CD4-positive, alpha-beta T cell treated with Interferon alpha-2 for 1 hour (primary cell): Measurements from ENCODE around the gene NUP85.
"Not testable (repeated sequence)": the region's sequence is repeated elsewhere in the genome, so short reads cannot be mapped to it uniquely, and the experiment has no call there.

Experiments
- DNase-seq, 2 donors: peaks; one replicate each; pipeline ENCODE4 v3.0.0-alpha.2; 2020 to 2022

Gene NUP85, protein sequence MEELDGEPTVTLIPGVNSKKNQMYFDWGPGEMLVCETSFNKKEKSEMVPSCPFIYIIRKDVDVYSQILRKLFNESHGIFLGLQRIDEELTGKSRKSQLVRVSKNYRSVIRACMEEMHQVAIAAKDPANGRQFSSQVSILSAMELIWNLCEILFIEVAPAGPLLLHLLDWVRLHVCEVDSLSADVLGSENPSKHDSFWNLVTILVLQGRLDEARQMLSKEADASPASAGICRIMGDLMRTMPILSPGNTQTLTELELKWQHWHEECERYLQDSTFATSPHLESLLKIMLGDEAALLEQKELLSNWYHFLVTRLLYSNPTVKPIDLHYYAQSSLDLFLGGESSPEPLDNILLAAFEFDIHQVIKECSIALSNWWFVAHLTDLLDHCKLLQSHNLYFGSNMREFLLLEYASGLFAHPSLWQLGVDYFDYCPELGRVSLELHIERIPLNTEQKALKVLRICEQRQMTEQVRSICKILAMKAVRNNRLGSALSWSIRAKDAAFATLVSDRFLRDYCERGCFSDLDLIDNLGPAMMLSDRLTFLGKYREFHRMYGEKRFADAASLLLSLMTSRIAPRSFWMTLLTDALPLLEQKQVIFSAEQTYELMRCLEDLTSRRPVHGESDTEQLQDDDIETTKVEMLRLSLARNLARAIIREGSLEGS

DNA sequence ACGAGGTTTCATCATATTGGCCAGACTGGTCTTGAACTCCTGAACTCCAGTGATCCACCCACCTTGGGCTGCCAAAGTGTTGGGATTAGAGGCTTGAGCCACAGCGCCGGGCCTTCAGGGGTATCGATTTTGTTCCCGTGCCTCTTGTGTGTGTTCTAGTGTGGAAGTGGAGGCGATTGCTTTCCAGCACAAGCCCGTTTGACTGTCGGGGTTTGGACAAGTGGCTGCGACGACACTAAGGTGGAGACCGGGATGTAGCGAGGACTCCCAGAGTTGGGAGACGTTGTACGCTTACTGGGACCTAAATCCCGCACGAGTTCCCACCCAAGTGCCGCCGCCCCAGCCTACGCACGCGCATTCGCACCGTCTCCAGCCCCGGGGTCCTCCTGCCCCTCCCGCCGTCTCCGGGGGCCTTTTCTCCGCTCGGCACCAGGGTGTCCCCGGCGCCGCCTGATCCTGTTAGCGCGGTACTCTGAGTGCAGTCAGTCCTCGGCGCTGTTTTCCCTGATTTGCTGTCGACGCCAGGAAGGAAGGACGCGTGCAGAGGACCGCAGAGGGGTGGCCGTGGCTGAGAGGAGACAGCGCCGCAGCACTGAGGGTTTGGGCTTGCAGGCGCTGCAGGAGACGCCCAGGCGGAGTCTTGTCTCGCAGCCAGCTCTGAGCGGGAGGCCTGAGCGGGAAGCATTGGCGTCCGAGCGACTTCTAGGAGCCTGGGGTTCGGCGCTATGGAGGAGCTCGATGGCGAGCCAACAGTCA lies at the start of gene NUP85:
Gene NUP85 (plus strand): TSS at position 643 of the 756 bp plus-strand sequence. CDS start 83 bp downstream, at position 726.
- peak; percentile 87 to 91 for DNase-seq

GRCh38 chr17:75158480-75158879 lies 47.0 kb upstream of the NUP85 start:
- not testable (repeated sequence) for DNase-seq

DNA sequence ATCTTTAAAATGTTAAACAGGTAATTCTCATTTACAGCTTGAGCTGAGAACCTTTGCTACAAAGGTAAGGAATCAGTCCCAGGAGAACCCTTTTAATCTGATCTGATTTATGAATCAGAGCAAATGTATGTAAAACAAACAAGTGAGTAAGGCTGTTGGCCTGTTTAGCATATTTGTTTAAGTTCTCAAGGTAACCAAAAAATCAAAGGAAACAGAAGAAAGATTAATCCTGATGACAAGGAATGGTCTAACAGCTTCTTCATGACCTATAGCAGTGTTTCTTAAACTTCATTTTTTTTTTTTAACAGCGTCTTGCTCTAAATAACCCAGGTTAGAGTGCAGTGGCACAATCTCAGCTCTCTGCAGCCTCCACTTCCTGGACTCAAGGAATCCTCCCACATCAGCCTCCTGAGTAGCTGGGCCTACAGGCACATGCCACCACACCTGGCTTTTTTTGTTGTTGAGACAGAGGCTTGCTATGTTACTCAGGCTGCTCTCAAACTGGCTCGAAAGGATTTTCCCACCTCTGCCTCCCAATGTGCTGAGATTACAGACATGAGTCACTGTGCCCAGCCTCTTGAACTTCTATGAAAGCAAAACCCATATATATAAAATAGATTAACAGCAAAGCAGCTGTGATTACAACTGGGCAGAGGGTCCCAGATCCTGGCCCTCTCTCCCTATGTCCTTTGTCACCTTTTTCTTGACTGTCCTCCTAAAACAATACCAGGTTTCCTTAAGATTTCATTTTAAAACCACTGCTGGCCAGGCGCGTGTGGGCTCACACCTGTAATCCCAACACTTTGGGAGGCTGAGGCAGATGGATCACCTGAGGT lies 46.1 kb upstream of the NUP85 start:
- no peak for DNase-seq

DNA sequence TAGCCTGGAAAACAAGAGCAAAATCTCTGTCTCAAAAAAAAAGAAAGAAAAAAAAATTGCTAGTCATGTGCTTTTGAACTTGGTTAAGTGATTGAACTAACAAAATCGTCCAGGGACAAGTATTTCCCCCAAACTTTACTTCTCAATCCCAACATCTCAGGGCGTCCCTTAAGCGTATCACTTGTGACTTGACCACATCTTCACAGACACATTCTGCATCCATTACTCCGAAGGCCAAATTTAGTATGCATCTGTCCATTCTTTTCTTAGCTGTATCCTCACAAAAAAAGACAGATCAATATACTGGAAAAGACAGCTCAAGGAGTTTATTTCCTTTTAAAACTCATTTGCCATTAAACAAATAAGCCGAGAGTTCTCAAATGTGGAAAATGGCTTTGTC lies 45.3 kb upstream of the NUP85 start:
- no peak for DNase-seq

DNA sequence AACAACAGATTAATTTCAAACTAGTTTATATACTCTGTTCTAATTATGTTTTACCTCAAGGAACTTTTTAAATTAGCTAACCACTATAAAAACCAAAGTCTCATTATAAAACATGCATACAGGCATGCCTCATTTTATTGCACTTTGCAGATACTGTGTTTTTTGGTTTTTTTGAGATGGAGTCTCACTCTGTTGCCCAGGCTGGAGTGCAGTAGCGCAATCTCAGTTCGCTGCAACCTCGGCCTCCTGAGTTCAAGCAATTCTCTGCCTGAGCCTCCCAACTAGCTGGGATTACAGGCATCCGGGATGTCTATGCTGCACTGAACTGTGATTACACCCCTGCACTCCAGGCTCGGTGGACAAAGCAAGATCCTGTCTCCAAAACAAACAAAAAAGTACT lies 42.4 kb upstream of the NUP85 start:
- no peak for DNase-seq

DNA sequence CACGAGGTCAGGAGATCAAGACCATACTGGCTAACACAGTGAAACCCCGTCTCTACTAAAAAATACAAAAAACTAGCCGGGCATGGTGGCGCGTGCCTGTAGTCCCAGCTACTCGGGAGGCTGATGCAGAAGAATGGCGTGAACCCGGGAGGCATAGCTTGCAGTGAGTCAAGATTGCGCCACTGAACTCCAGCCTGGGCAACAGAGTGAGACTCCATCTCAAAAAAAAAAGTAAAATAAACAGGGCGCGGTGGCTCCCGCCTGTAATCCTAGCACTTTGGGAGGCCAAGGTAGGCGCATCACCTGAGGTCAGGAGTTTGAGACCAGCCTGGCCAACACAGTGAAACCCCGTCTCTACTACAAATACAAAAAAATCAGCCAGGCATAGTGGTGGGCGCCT lies 40.9 kb upstream of the NUP85 start:
- DNase-seq, result not testable (repeated sequence)

GRCh38 chr17:75168998-75169397 lies 36.5 kb upstream of the NUP85 start:
- DNase-seq, result no peak

DNA sequence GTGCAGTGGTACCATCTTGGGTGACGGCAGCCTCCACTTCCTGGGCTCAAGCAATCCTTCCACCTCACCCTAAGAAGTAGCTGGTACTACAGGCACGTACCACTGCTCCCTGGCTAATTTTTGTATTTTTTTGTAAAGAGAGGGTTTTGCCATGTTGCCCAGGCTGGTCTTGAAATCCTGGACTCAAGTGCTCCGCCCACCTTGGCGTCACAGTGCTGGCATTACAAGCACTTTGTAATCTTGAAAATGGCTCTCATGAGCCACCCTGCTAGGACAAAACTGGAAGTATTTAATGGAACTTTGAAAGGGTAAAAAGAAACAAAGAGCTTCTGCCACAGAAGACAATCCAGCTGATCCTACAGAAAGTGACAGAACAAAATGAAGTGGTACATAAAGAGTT lies 32.0 kb upstream of the NUP85 start:
- no peak for DNase-seq

GRCh38 chr17:75174996-75175395 lies 30.5 kb upstream of the NUP85 start:
- DNase-seq, result no peak

DNA sequence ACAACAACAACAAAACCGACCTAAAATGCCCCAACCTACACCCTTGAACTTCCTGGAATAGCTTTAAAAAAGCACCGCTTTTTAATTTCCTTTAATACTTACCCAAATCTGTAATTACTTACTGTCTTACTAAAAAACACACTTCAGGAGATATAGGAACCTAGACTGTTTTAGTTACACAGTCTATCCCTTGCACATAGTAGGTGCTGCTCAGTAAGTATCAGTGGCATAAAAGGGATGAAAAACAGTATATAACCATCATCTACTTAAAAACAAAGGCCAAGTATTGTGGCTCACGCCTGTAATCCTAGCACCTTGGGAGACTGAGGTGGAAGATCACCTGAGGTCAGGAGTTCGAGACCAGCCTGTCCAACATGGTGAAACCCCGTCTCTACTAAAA lies 28.9 kb upstream of the NUP85 start:
- DNase-seq, result no peak

DNA sequence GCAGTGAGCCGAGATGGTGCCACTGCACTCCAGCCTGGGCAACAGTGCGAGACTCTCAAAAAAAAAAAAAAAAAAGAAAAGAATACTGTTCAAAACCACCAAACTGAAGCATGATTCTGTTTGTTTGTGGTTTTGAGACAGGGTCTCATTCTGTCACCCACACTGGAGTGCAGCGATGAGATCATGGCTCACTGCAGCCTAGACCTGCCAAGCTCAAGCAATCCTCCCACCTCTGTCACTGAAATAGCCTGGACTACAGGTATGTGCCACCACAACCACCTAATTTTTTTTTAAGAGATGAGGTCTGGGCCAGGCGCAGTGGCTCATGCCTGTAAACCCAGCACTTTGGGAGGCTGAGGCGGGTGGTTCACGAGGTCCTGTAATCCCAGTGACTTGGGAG lies 27.0 kb upstream of the NUP85 start:
- DNase-seq, result no peak

- no peak for DNase-seq
Measured at GRCh38 chr17:75181110-75181509, 24.4 kb upstream of the NUP85 start.

GRCh38 chr17:75181608-75182318 lies 23.7 kb upstream of the NUP85 start:
- peak; percentile 32 to 73 for DNase-seq

GRCh38 chr17:75182319-75182568 lies 23.2 kb upstream of the NUP85 start:
- no peak for DNase-seq

DNA sequence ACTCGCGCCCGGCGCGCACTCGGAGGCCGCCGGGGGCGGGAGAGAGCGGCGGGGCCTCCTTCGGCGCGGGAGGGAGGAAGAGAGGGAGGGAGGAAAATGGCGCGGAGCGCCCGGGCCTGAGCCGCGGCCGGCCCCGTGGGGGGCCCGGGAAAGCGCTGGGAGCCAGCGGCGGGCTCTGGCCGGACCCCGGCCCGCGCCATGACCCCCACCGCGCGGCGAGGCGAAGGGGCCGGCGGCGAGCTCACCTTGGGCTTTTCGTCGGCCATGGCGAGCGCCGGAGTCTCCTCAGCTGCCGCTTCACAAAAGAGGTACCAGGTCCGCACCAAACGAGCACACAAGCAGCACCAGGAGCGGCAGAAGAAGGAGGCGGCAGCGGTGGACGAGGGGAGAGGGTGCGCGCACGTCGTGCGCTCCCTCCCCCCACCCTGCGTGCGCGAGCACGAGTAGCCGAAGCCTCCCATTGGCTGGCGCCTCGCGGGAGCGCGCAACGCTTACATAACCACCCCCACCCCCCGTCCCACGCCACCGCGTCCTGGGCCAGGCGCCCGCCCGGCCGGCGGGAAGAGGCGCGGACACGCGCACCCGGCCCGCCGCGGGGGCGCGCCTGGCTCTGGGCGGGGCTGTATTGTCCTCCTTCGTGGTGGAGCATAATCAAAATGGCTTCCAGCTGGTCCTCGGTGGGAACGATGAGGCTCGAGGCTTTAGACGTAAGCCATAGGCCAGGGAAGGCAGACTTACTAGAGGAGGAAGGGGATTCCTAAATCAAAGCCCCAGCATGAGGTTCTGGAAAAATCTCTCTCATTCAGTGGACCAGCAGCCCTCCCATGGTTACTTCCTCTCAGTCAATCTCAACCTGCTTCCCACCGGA lies 22.7 kb upstream of the NUP85 start, which contains the start of gene SUMO2:
Gene SUMO2 (minus strand): TSS at position 391 of the 868 bp plus-strand sequence. CDS start 125 bp downstream, at position 266.
- DNase-seq, result peak; percentile 95 to 97

GRCh38 chr17:75183999-75184884 lies 21.2 kb upstream of the NUP85 start:
- no peak for DNase-seq

GRCh38 chr17:75188614-75189013 lies 16.9 kb upstream of the NUP85 start:
- no peak for DNase-seq

DNA sequence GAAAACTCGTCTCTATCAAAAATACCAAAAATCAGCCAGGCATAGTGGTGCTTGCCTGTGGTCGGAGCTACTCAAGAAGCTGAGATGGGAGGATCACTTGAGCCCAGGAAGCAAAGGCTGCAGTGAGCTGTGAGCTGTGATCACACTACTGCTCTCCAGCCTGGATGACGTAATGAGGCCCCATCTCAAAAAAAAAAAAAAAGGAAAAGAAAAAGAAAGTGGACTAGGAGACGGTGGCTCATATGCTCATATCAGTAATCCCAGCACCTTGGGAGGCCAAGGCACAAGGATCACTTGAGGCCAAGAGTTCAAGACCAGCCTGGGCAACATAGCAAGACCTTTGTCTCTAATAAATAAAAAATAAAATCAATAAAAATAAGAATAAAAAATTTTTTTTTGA lies 13.9 kb upstream of the NUP85 start:
- no peak for DNase-seq

DNA sequence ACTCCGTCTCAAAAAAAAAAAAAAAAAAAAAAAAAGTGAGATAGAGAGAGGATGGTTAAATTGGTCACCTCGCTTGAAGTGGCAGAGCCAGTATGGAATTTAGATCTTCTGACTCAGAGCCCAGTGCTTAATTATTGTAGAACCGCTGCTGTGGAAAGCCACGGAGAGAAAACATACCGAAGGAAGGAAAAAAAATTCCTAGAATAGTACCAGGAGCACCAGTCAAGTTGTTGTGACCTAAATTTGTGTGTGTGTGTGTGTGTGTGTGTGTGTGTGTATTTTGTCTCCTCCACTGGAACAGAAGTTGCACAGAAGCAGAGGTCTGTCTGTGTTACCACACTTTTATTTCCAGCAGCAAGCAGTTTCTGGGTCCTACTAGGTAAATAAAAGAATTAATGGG lies 10.6 kb upstream of the NUP85 start:
- DNase-seq, result no peak
